ENCODE data around the gene ABHD17C. TPM values are rescaled to one million over a fixed set of nuclear protein-coding genes. Genes with fewer than 3 reads are reported as not detected.

ABHD17C gene
- total RNA-seq, 1 donor from 2014 or later = 17.9 TPM

GRCh38 chr15:80780416-80781221 is 85.5 kb downstream of the ABHD17C start:
- Mint-ChIP-seq H3K4me3 (peak overlapping the region; percentile 69), H3K36me3 (no peaks in the 10 kb centered on the region), H3K9me3 (no peaks in the 10 kb centered on the region), H3K4me1 (peaks cover 22% of the 10 kb centered on the region), H3K27ac (no peak overlapping the region), H3K27me3 (ENCODE audit: low read depth) (peaks cover 66% of the 10 kb centered on the region)
- peak; percentile 78 to 89 for DNase-seq (ENCODE audit: low spot score in 2 of 2, unreplicated experiment in 2 of 2)
- TF ChIP-seq, protein P1, sequence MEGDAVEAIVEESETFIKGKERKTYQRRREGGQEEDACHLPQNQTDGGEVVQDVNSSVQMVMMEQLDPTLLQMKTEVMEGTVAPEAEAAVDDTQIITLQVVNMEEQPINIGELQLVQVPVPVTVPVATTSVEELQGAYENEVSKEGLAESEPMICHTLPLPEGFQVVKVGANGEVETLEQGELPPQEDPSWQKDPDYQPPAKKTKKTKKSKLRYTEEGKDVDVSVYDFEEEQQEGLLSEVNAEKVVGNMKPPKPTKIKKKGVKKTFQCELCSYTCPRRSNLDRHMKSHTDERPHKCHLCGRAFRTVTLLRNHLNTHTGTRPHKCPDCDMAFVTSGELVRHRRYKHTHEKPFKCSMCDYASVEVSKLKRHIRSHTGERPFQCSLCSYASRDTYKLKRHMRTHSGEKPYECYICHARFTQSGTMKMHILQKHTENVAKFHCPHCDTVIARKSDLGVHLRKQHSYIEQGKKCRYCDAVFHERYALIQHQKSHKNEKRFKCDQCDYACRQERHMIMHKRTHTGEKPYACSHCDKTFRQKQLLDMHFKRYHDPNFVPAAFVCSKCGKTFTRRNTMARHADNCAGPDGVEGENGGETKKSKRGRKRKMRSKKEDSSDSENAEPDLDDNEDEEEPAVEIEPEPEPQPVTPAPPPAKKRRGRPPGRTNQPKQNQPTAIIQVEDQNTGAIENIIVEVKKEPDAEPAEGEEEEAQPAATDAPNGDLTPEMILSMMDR (IDR thresholded peaks at IDR 0.05; ENCODE audit: unreplicated experiment) = no peak

- peaks cover 36% of the 10 kb centered on the region for H3K4me1 Mint-ChIP-seq
- H3K4me3 Mint-ChIP-seq = no peak overlapping the region
- peaks cover 51% of the 10 kb centered on the region for H3K27me3 Mint-ChIP-seq (ENCODE audit: low read depth)
- H3K9me3 Mint-ChIP-seq = no peaks in the 10 kb centered on the region
- H3K36me3 Mint-ChIP-seq = no peaks in the 10 kb centered on the region
- no peak overlapping the region for H3K27ac Mint-ChIP-seq
- no peak for DNase-seq (ENCODE audit: low spot score in 2 of 2, unreplicated experiment in 2 of 2)
- TF ChIP-seq, protein P1 (IDR thresholded peaks at IDR 0.05; ENCODE audit: unreplicated experiment) = no peak
Measured at GRCh38 chr15:80783260-80783659, 88.2 kb downstream of the ABHD17C start.

DNA sequence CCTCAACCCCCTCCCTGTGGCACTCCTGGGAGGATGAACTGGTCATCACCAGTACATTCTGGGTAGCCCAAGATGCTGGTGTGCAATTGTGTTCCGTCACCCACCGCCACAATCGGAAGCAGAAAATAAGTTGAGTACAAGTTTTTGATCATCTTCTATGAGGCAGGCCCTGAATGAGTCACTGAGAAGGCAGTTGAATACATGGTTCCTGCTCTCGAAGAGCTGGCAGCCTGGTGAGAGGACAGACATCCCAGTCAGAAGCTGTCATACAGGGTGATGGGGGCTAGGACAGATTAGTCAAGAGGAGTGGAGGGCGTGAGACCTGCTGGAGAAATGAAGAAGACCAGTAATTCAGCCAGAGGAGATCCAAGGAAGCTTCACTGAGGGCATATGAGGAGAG is 90.2 kb downstream of the ABHD17C start:
- Mint-ChIP-seq H3K36me3 (no peaks in the 10 kb centered on the region), H3K4me1 (peaks cover 27% of the 10 kb centered on the region), H3K27ac (no peak overlapping the region), H3K27me3 (ENCODE audit: low read depth) (peaks cover 36% of the 10 kb centered on the region), H3K9me3 (no peaks in the 10 kb centered on the region), H3K4me3 (no peak overlapping the region)
- DNase-seq (ENCODE audit: low spot score in 2 of 2, unreplicated experiment in 2 of 2) = no peak
- TF ChIP-seq, protein P1 (IDR thresholded peaks at IDR 0.05; ENCODE audit: unreplicated experiment) = no peak

GRCh38 chr15:80785811-80786354 is 90.8 kb downstream of the ABHD17C start:
- Mint-ChIP-seq H3K27me3 (ENCODE audit: low read depth) (peaks cover 34% of the 10 kb centered on the region), H3K4me1 (peaks cover 25% of the 10 kb centered on the region), H3K4me3 (no peak overlapping the region), H3K27ac (no peak overlapping the region), H3K9me3 (no peaks in the 10 kb centered on the region), H3K36me3 (no peaks in the 10 kb centered on the region)
- DNase-seq (ENCODE audit: low spot score in 2 of 2, unreplicated experiment in 2 of 2) = no peak
- TF ChIP-seq, protein P1 (IDR thresholded peaks at IDR 0.05; ENCODE audit: unreplicated experiment) = no peak

GRCh38 chr15:80787316-80787715 is 92.2 kb downstream of the ABHD17C start:
- Mint-ChIP-seq H3K4me3 (no peak overlapping the region), H3K9me3 (no peaks in the 10 kb centered on the region), H3K4me1 (peaks cover 25% of the 10 kb centered on the region), H3K27ac (peak overlapping the region; percentile 47), H3K36me3 (no peaks in the 10 kb centered on the region), H3K27me3 (ENCODE audit: low read depth) (peaks cover 24% of the 10 kb centered on the region)
- no peak for DNase-seq (ENCODE audit: low spot score in 2 of 2, unreplicated experiment in 2 of 2)
- TF ChIP-seq, protein P1 (IDR thresholded peaks at IDR 0.05; ENCODE audit: unreplicated experiment) = no peak

Data from mesothelial cell of epicardium (in vitro differentiated cells).